GM19239 (cell line): ENCODE measurements around the gene MTUS2.

Experiments
- DNase-seq: peaks from one replicate; pipeline ENCODE4 v3.0.0; 2011; ENCODE audit warnings: low spot score; ENCODE audit not compliant: insufficient read length
- FAIRE-seq: peaks from 2 replicates; lab custom pipeline; 2011; peaks lifted over from hg19 to GRCh38; lab: Jason Lieb, UNC

MTUS2 gene

DNA sequence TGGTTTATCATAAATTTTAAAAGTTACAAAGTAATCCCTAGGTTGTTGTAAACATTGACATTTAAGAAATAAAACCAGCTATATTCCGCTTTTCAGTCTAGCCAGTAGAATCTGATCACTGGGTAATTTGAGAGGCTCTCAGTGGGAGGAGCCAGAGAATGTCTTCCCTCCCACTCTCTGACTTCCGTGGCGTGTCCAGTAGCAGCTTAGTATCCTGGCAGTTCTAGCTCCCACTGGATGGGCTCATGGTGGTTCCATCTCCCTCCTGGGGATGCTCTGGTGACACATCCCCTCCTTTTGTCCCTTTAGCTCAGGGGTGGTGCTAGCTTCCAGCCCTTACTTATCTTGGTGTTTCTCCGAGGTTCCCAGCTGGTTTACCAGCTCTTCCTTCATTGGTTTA lies 34.5 kb downstream of the MTUS2 start:
- DNase-seq (no peak), FAIRE-seq (no peak)

GRCh38 chr13:28856287-28856686 lies 36.1 kb downstream of the MTUS2 start:
- no peak for FAIRE-seq

GRCh38 chr13:28859069-28859468 lies 38.9 kb downstream of the MTUS2 start:
- no peak for FAIRE-seq
- no peak for DNase-seq

More at GRCh38 chr13:28856287-28856686, 36.1 kb downstream of the MTUS2 start:
- DNase-seq, result no peak

DNA sequence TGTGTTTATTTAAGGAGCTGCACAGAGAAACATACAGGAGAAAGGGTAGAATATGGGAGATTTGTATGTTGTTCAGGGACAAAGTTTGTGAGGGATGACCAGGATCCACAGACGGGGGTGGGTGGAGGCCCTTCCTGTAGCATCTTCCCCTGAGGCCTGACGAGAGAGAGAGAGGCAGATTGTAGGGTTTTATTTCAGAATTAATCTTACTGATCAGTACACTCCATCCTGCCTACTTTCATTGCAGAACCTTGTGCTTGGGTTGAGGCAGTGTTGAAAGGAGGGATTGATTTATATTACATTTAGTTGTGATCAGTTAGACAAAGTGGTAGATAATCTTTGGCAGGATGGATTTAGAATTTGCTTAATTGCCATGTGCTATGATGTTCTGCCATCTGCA lies 39.6 kb downstream of the MTUS2 start:
- FAIRE-seq, result no peak
- DNase-seq, result no peak

GRCh38 chr13:28864544-28864943 lies 44.4 kb downstream of the MTUS2 start:
- FAIRE-seq (no peak), DNase-seq (no peak)

GRCh38 chr13:28865149-28865744 lies 45.1 kb downstream of the MTUS2 start:
- DNase-seq (no peak), FAIRE-seq (no peak)

DNA sequence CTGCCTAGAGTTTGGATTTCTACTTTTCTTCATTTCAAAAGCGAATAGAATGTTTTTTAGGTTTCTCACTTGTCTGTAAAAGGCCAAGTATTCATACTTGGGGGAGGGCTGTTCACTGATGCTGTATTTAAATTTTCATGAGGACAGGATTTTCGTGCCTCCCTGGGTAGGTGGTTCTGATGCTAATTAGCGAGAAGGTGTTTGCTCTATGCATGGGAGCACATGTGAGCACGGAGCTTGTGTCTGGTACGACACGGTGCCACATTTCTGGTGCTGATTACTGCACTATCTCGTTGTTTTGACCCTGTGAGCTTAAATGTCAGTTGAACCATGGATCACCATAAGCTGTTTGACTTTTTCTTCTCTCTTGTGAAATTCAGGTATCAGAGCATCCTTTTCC lies 45.8 kb downstream of the MTUS2 start:
- no peak for DNase-seq
- FAIRE-seq, result no peak

GRCh38 chr13:28866932-28867331 lies 46.8 kb downstream of the MTUS2 start:
- FAIRE-seq (no peak), DNase-seq (no peak)

- DNase-seq, result no peak
- no peak for FAIRE-seq
These were observed 47.4 kb downstream of the MTUS2 start for GRCh38 chr13:28867564-28867963.

DNA sequence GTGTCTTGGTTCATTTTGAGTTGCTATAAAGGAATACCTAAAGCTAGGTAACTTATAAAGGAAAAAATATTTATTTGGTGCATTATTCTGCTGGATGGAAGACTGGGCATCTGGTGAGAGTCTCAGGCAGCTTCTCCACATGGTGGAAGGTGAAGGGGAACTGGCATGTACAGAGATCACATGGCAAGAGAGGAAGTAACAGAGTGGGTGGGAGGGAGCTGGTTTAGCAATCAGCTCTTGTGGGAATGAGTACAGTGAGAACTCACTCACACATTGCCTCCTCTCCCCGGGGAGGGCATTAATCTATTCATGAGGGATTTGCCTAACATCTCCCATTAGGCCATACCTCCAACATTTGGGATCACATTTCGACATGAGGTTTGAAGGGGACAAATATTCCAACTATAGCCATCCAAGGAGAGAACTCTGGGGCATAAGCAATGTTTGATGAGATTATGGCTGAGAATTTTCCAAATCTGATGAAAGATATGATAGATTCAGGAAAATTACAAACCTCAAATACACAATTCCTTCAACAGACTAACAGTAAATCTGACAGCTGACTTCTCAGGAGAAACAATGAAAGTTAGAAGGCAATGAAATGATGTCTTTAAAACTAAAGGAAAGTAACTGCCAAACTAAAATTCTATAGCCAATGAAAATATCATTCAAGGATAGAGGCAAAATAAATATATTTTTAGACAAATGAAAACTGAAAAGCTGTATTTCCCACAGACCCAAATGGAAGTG lies 52.5 kb downstream of the MTUS2 start:
- FAIRE-seq, result no peak
- no peak for DNase-seq

DNA sequence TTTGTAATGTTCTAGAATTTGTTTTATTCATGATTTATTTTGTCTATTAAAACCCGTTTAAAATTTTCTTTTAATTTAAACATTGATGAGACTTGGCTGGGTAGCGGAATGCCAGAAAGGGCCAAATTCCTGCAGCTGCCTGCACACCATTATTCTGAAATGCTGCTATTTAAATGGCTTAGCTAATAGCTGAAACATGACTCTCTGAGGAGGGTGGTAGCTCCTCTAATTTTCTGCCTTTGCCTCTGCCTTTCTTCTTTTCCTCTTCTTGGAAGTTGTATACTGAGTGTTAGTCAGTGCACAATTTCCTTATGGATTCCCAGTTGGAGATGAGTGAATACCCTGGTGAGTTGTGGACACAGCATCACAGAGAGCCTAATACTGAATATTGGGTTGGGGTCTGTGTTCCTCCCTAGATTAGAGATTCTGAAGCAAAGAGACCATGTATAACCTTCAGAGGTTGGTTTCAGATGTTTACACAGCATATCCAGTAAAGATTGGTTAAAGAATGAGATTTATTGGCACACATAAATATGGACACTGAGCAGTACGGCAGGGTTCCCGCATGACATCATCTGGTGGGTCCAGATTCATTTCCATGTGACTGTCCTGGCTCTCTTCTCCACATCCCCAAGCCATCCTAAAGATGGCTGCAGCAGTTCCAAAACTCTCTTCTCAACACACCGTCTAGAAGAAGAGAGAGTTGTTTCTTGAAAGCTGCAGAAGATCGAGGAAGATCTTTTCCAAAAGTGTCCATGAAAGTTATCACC lies 55.9 kb downstream of the MTUS2 start:
- FAIRE-seq (no peak), DNase-seq (no peak)

GRCh38 chr13:28877408-28877807 lies 57.3 kb downstream of the MTUS2 start:
- no peak for DNase-seq
- FAIRE-seq, result no peak

GRCh38 chr13:28885181-28885580 lies 65.0 kb downstream of the MTUS2 start:
- FAIRE-seq, result no peak
- no peak for DNase-seq

GRCh38 chr13:28889086-28889732 lies 69.1 kb downstream of the MTUS2 start:
- DNase-seq, result no peak
- no peak for FAIRE-seq

DNA sequence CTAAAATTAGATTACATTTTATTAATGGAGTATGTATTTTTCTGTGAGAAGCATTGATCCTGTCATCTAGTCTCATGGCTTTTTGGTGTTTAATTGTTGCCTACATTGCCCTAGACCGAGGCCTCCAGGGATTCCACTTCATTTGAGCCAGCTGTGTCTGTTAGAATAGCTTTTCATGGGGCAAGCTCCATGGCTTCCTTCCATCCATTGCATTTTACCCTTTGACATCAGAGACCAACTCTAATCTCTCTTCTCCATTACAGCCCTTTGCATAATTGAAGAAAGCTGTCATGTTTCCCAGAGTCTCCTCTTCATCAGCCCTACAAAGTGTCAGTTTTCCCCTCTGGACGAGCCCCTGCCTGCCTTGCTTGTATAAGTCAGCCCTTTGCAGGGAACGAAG lies 70.6 kb downstream of the MTUS2 start:
- DNase-seq (no peak), FAIRE-seq (no peak)

DNA sequence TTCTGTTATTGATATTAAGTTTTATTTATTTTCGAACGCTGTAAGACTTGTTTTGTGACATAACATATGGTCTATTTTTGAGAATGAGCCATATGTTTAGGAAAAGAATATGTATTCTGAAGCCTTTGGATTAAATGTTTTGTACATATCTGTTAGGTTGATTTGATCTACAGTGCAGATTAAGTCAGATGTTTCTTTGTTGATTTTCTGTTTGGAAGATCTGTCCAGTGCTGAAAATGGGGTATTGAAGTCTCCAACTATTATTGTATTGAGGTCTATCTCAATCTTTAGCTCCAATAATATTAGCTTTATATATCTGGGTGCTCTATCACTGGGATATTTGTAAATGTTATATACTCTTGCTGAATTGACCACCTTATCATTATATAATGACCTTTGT lies 97.9 kb downstream of the MTUS2 start:
- DNase-seq (no peak), FAIRE-seq (no peak)

- DNase-seq, result no peak
- FAIRE-seq, result no peak
These were observed 102.2 kb downstream of the MTUS2 start for GRCh38 chr13:28922341-28922740.

DNA sequence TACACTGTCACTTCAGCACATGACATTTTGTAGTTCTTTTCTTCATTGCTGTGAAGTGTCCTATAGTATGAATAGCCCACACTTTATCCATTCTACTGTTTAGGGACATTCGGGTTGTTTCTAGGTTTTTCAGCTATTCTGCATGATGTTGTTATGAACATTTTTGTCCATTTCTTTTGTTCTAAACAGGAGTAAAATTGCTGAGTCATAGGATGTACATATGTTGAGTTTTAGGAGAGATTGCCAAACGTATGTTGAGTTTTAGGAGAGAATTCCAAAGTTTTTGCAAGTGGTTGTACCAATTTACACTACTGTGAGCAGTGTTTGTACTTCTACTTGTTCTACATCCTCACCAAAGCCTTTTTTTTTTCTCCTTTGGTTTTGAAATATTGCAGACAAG lies 115.0 kb downstream of the MTUS2 start:
- DNase-seq (no peak), FAIRE-seq (no peak)

GRCh38 chr13:28942906-28943305 lies 122.8 kb downstream of the MTUS2 start:
- no peak for FAIRE-seq
- DNase-seq, result no peak

GRCh38 chr13:28953714-28954418 lies 133.7 kb downstream of the MTUS2 start:
- DNase-seq, result no peak
- FAIRE-seq, result no peak
